ENCODE data around the gene PLCG2. TPM values are rescaled to one million over a fixed set of nuclear protein-coding genes. Genes with fewer than 3 reads are reported as not detected.
"Not testable (repeated sequence)": the region's sequence is repeated elsewhere in the genome, so short reads cannot be mapped to it uniquely, and the experiment has no call there.

The PLCG2 gene
- total RNA-seq (2014; rRNA removed; shearing (Covaris generic)), result 3.8 and 6.8 TPM in 2 replicates
- polyA plus RNA-seq (2015; cell fraction: cytosol; rRNA removed), result 7.3 and 9.4 TPM in 2 replicates
- polyA plus RNA-seq (2015; cell fraction: nucleus; rRNA removed), result 25.7 and 46.9 TPM in 2 replicates

GRCh38 chr16:81778861-81779535, at the start of gene PLCG2:
Gene PLCG2 (plus strand): TSS chr16:81779291. CDS start chr16:81785990, 6,699 bp downstream.
- in situ Hi-C loops (cut with HindIII; ENCODE audit: low pct_unique_long_range_greater_than_20kb, low sequenced_read_pairs), result no loop called here
- peak; percentile 54 for DNase-seq (ENCODE audit: low read depth, low spot score)

GRCh38 chr16:81729451-81729850, 49.6 kb upstream of the PLCG2 start:
- in situ Hi-C loops (cut with HindIII; ENCODE audit: low pct_unique_long_range_greater_than_20kb, low sequenced_read_pairs), result no loop called here
- DNase-seq (ENCODE audit: low read depth, low spot score), result no peak

- peak; percentile 24 for DNase-seq (ENCODE audit: low read depth, low spot score)
- in situ Hi-C loops (cut with HindIII; ENCODE audit: low pct_unique_long_range_greater_than_20kb, low sequenced_read_pairs), result no loop called here
These were observed 48.7 kb upstream of the PLCG2 start for GRCh38 chr16:81730090-81731051.

- no peak for DNase-seq (ENCODE audit: low read depth, low spot score)
- in situ Hi-C loops (cut with HindIII; ENCODE audit: low pct_unique_long_range_greater_than_20kb, low sequenced_read_pairs), result no loop called here
These were observed 47.4 kb upstream of the PLCG2 start for GRCh38 chr16:81731649-81732048.

- in situ Hi-C loops (cut with HindIII; ENCODE audit: low pct_unique_long_range_greater_than_20kb, low sequenced_read_pairs), result no loop called here
- no peak for DNase-seq (ENCODE audit: low read depth, low spot score)
These were observed 46.4 kb upstream of the PLCG2 start for GRCh38 chr16:81732699-81733098.

- DNase-seq (ENCODE audit: low read depth, low spot score), result no peak
- in situ Hi-C loops (cut with HindIII; ENCODE audit: low pct_unique_long_range_greater_than_20kb, low sequenced_read_pairs), result no loop called here
These were observed 45.8 kb upstream of the PLCG2 start for GRCh38 chr16:81733295-81733694.

GRCh38 chr16:81734632-81735434, 44.3 kb upstream of the PLCG2 start:
- no peak for DNase-seq (ENCODE audit: low read depth, low spot score)
- in situ Hi-C loops (cut with HindIII; ENCODE audit: low pct_unique_long_range_greater_than_20kb, low sequenced_read_pairs), result no loop called here

- peak; percentile 79 for DNase-seq (ENCODE audit: low read depth, low spot score)
- in situ Hi-C loops (cut with HindIII; ENCODE audit: low pct_unique_long_range_greater_than_20kb, low sequenced_read_pairs), result no loop called here
These were observed 41.1 kb upstream of the PLCG2 start for GRCh38 chr16:81737885-81738536.

GRCh38 chr16:81738783-81739496, 40.2 kb upstream of the PLCG2 start:
- DNase-seq (ENCODE audit: low read depth, low spot score), result no peak
- in situ Hi-C loops (cut with HindIII; ENCODE audit: low pct_unique_long_range_greater_than_20kb, low sequenced_read_pairs), result no loop called here

GRCh38 chr16:81739503-81739902, 39.6 kb upstream of the PLCG2 start:
- DNase-seq (ENCODE audit: low read depth, low spot score), result no peak
- in situ Hi-C loops (cut with HindIII; ENCODE audit: low pct_unique_long_range_greater_than_20kb, low sequenced_read_pairs), result no loop called here

GRCh38 chr16:81740169-81740568, 38.9 kb upstream of the PLCG2 start:
- in situ Hi-C loops (cut with HindIII; ENCODE audit: low pct_unique_long_range_greater_than_20kb, low sequenced_read_pairs), result no loop called here

GRCh38 chr16:81741430-81741770, 37.7 kb upstream of the PLCG2 start:
- DNase-seq (ENCODE audit: low read depth, low spot score); in situ Hi-C loops (cut with HindIII; ENCODE audit: low pct_unique_long_range_greater_than_20kb, low sequenced_read_pairs): not testable (repeated sequence)

More at GRCh38 chr16:81740169-81740568, 38.9 kb upstream of the PLCG2 start:
- peak; percentile 32 for DNase-seq (ENCODE audit: low read depth, low spot score)

GRCh38 chr16:81744385-81744784, 34.7 kb upstream of the PLCG2 start:
- in situ Hi-C loops (cut with HindIII; ENCODE audit: low pct_unique_long_range_greater_than_20kb, low sequenced_read_pairs), result no loop called here
- no peak for DNase-seq (ENCODE audit: low read depth, low spot score)

GRCh38 chr16:81744911-81745310, 34.2 kb upstream of the PLCG2 start:
- DNase-seq (ENCODE audit: low read depth, low spot score), result no peak
- in situ Hi-C loops (cut with HindIII; ENCODE audit: low pct_unique_long_range_greater_than_20kb, low sequenced_read_pairs), result no loop called here

GRCh38 chr16:81745704-81746558, 33.2 kb upstream of the PLCG2 start:
- in situ Hi-C loops (cut with HindIII; ENCODE audit: low pct_unique_long_range_greater_than_20kb, low sequenced_read_pairs), result no loop called here
- DNase-seq (ENCODE audit: low read depth, low spot score), result peak; percentile 63

- DNase-seq (ENCODE audit: low read depth, low spot score), result no peak
- in situ Hi-C loops (cut with HindIII; ENCODE audit: low pct_unique_long_range_greater_than_20kb, low sequenced_read_pairs), result no loop called here
These were observed 32.5 kb upstream of the PLCG2 start for GRCh38 chr16:81746566-81746965.
